A549 (cell line): ENCODE results near the gene AP1M1.

ENCODE experiments used
- EP300 ChIP-seq, 2 experiments: fragments of >200 bp; sonication (Bioruptor Twin); formaldehyde crosslinking; IDR thresholded peaks; 2 replicates in 1 of 2; 3 replicates in 1 of 2; pipeline ENCODE4 v1.6.1; 2016 to 2017
- HEYL ChIP-seq: fragments of 250-450 bp; sonication (Bioruptor Pico); IDR thresholded peaks from 2 replicates; pipeline ENCODE4 v1.8.0; 2021; ENCODE audit warnings: mild to moderate bottlenecking, moderate library complexity
- MAFK ChIP-seq: fragments of 450-650 bp; IDR thresholded peaks from 2 replicates; pipeline ENCODE4 v1.6.1; 2014; ENCODE audit not compliant: partially characterized antibody
- MAX ChIP-seq: IDR thresholded peaks from 2 replicates; pipeline ENCODE4 v1.6.1; 2012
- MAZ ChIP-seq: fragments of 150-350 bp; IDR thresholded peaks from 2 replicates; pipeline ENCODE4 v1.6.1; 2014; ENCODE audit warnings: antibody characterized with exemption, low read depth, low read length, borderline replicate concordance
- POLR2A ChIP-seq: IDR thresholded peaks from 2 replicates; pipeline ENCODE4 v1.6.1; 2012; ENCODE audit warnings: mild to moderate bottlenecking, low read length
- RAD21 ChIP-seq, 2 experiments: fragments of >200 bp in 1 of 2; sonication (Bioruptor Twin) in 1 of 2; formaldehyde crosslinking in 1 of 2; IDR thresholded peaks in 1 of 2; conservative IDR thresholded peaks in 1 of 2; 2 replicates in 1 of 2; 3 replicates in 1 of 2; pipeline ENCODE4 v1.6.1; 2012 to 2018; ENCODE audit warnings: inconsistent platforms in 1 of 2
- RNF2 ChIP-seq: fragments of 200-600 bp; sonication (generic); IDR thresholded peaks from 2 replicates; pipeline ENCODE4 v1.6.1; 2016; ENCODE audit warnings: low read depth, mild to moderate bottlenecking, antibody characterized with exemption, moderate library complexity, borderline replicate concordance
- SMC3 ChIP-seq: fragments of >200 bp; sonication (Bioruptor Twin); formaldehyde crosslinking; IDR thresholded peaks from 3 replicates; pipeline ENCODE4 v1.6.1; 2018; ENCODE audit warnings: inconsistent platforms
- SREBF2 ChIP-seq: fragments of 450-650 bp; IDR thresholded peaks from 2 replicates; pipeline ENCODE4 v1.6.1; 2014; ENCODE audit warnings: mild to moderate bottlenecking, moderate library complexity
- TF ChIP-seq, protein P1 (sequence below): fragments of >200 bp; sonication (Bioruptor Twin); formaldehyde crosslinking; IDR thresholded peaks from 3 replicates; pipeline ENCODE4 v1.5.1; 2016

DNA sequence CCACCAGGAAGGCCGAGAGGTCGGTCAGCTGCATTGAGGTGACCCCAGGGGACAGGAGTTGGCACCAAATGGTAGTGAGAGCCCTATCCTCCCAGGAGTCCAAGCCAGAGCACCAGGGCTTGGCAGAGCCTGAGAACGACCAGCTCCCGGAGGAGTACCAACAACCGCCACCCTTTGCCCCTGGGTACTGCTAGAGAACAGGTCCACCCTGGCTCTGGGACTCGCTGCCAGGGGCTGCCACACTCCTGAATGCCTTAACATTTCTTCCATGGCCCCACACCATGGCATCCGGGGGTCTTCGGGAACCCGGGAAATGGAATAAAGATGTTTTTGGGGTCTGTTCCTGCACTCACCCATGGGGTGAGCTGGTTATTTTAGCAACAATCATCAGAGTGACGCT, 40.1 kb upstream of the AP1M1 start:
- TF ChIP-seq MAZ (no peak), EP300 (IDR thresholded peaks at IDR 0.05) (no peak), SMC3 (no peak), MAX (no peak), SREBF2 (no peak), POLR2A (no peak), RNF2 (no peak), RAD21 (conservative IDR thresholded peaks at IDR 0.05 in 1 of 2, IDR thresholded peaks at IDR 0.05 in 1 of 2) (no peak), HEYL (no peak), MAFK (no peak)
- TF ChIP-seq, protein P1, sequence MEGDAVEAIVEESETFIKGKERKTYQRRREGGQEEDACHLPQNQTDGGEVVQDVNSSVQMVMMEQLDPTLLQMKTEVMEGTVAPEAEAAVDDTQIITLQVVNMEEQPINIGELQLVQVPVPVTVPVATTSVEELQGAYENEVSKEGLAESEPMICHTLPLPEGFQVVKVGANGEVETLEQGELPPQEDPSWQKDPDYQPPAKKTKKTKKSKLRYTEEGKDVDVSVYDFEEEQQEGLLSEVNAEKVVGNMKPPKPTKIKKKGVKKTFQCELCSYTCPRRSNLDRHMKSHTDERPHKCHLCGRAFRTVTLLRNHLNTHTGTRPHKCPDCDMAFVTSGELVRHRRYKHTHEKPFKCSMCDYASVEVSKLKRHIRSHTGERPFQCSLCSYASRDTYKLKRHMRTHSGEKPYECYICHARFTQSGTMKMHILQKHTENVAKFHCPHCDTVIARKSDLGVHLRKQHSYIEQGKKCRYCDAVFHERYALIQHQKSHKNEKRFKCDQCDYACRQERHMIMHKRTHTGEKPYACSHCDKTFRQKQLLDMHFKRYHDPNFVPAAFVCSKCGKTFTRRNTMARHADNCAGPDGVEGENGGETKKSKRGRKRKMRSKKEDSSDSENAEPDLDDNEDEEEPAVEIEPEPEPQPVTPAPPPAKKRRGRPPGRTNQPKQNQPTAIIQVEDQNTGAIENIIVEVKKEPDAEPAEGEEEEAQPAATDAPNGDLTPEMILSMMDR, result no peak
